ENCODE results near the gene HPCAL4. TPM values are rescaled to one million over a fixed set of nuclear protein-coding genes. Genes with fewer than 3 reads are reported as not detected.
A peak's percentile ranks its signal among the peaks of the same experiment; 100 is the strongest.

The HPCAL4 gene
- total and polyA plus RNA-seq, 9 of the 15 experiments (the other 6 are each of a cell fraction or from before 2014, with no cell fraction given) = 0.01 to 0.04 (median 0.04) TPM; not detected in 4

GRCh38 chr1:39657923-39658485, 33.2 kb downstream of the HPCAL4 start (continued):
- TF ChIP-seq RBM25 (IDR thresholded peaks at IDR 0.05; ENCODE audit: low read depth, low read length, severe bottlenecking) = no peak
- TF ChIP-seq BHLHE40 (IDR thresholded peaks at IDR 0.05; ENCODE audit: low read length) = 0 out of 2 replicates have a peak, but pooled peaks have one; percentile 22
- TF ChIP-seq NFIX (CRISPR knock-in tag; IDR thresholded peaks at IDR 0.05; ENCODE audit: low read depth) = no peak
- peak; percentile 70 for TF ChIP-seq CREM (IDR thresholded peaks at IDR 0.05; ENCODE audit: low read depth)
- no peak for TF ChIP-seq MXD1 (CRISPR knock-in tag; IDR thresholded peaks at IDR 0.05; ENCODE audit: borderline replicate concordance, poor library complexity, severe bottlenecking)
- 0 out of 2 replicates have a peak, but pooled peaks have one; percentile 40 for TF ChIP-seq HCFC1 (IDR thresholded peaks at IDR 0.05; ENCODE audit: low read depth, low read length)
- no peak for TF ChIP-seq MCM7 (IDR thresholded peaks at IDR 0.05)
- peak; percentile 84 to 99 (median 97) for TF ChIP-seq CTCF (IDR thresholded peaks at IDR 0.05 in 2 of 3, conservative IDR thresholded peaks at IDR 0.05 in 1 of 3; ENCODE audit: insufficient read depth in 2 of 3, low read depth in 1 of 3, low read length in 3 of 3)
- TF ChIP-seq NR4A1 (CRISPR knock-in tag; IDR thresholded peaks at IDR 0.05) = no peak
- no peak for TF ChIP-seq NR4A1 (tag; IDR thresholded peaks at IDR 0.05)
- TF ChIP-seq CHD4 (IDR thresholded peaks at IDR 0.05; ENCODE audit: insufficient read depth, insufficient replicate concordance, low read depth, low read length, poor library complexity, severe bottlenecking) = no peak
- TF ChIP-seq ZNF263 (CRISPR knock-in tag; IDR thresholded peaks at IDR 0.05; ENCODE audit: borderline replicate concordance) = peak; percentile 26; the same call in 1 of the 2 replicates
- TF ChIP-seq PTTG1 (tag; IDR thresholded peaks at IDR 0.05; ENCODE audit: low read depth) = no peak
- TF ChIP-seq ZNF280B (CRISPR knock-in tag; IDR thresholded peaks at IDR 0.05) = no peak
- no peak for TF ChIP-seq CBFA2T3 (IDR thresholded peaks at IDR 0.05)
- TF ChIP-seq TGIF2 (CRISPR knock-in tag; IDR thresholded peaks at IDR 0.05) = no peak
- no peak for TF ChIP-seq THRA (IDR thresholded peaks at IDR 0.05)
- TF ChIP-seq TSHZ1 (CRISPR knock-in tag; IDR thresholded peaks at IDR 0.05) = no peak
- TF ChIP-seq CBX1 (IDR thresholded peaks at IDR 0.05; ENCODE audit: low read depth) = no peak
- no peak for TF ChIP-seq XRCC3 (IDR thresholded peaks at IDR 0.05)
